NCI-H2196 treated with DMSO at 0.1 percent for 48 hours (cell line): ENCODE data around the gene RUNX2.
"Not testable (repeated sequence)": the region's sequence is repeated elsewhere in the genome, so short reads cannot be mapped to it uniquely, and the experiment has no call there.

Experiments
- DNase-seq: peaks from one replicate; lab custom pipeline; 2025; ENCODE audit not compliant: unreplicated experiment; lab: John Stamatoyannopoulos, UW

The RUNX2 gene

DNA sequence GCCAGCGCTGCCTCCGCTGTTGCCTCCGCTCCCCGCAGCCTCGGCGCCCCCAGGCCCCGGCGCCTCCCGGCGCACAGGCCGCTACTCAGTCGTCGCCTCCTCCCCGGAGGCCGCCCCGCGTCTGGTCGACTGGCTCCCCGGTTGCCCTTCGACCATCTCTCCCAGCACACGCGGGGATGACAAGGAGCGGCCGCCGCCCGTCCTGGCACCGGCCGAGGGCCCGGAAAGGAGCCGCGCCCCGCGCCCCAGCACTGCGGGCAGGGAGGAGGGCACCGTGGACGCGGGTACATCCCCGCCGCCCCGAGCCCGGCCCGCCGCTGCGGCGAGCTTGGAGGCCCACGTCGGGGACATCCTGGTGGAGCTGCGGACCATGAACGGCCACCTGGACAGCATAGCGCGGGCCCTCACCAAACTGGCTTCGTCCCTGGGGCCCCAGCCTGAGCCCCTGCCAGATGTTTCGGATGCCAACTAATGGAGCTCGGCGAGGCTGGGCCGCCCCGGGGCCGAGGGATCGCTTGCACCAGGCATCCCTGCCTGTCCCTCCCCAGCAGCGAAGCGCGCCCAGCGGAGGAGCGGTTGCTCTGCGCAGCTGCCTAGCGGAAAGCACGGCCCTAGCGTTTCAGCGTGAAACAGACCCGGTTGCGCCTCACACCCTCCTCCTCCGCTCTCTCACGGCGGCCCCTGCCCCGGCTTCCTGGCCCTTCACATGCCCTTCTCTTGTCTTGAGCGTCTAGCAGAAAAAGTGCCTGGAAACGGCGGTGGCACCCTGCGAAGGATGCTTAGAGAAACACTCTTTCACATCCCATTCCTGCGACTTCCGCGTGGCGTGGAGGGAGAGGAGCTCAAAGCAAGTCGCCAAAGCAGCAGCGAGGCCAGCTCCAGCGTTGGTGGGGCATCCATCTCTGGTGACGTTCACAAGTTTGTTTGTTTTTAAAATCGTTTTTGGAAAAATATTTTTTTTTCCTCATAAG is 335.4 kb downstream of the RUNX2 start:
- no peak for DNase-seq

GRCh38 chr6:45664707-45665106 is 336.6 kb downstream of the RUNX2 start:
- DNase-seq = no peak

DNA sequence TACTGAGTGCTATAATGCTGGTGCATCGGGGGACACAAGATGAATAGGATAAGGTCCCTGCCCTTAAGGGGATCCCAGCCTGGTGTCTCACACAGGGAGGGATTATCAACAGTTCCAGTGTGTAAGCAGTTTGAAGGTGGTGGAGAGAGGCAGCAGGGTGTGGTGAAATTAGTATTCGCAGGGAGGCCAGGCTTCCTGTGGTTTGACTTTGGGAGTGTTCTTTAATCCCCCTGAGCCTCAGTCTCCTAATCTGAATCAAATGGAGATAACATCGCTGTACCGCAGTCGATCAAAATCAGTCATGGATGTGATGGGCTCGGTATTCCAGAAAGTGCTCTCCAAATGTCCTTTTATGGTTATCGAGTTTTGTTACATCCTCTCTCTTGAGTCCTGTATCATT is 337.7 kb downstream of the RUNX2 start:
- no peak for DNase-seq

GRCh38 chr6:45666846-45667245 is 338.7 kb downstream of the RUNX2 start:
- DNase-seq = no peak

- no peak for DNase-seq
These were observed 339.2 kb downstream of the RUNX2 start for GRCh38 chr6:45667300-45667699.

- DNase-seq = no peak
These were observed 339.6 kb downstream of the RUNX2 start for GRCh38 chr6:45667766-45668165.

DNA sequence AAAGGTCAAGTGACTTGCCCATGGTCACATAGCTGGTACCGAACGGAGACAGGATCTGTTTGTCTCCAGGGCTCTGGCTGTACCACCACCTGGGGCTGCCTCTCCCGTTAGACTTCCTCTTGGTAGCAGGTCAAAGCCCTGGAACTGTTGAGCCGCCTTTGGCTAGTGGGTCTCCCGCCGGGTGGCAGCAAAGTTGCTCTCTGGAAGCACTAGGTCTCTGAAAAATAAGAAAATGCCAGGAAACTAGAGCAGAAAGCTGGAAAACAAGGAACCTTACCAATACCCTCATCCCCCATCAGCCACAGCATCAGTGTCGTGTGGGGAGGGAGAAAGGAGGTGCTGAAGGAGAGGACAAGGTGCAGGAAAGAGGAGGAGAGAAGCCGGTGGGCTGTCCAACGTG is 340.6 kb downstream of the RUNX2 start:
- DNase-seq = no peak

DNA sequence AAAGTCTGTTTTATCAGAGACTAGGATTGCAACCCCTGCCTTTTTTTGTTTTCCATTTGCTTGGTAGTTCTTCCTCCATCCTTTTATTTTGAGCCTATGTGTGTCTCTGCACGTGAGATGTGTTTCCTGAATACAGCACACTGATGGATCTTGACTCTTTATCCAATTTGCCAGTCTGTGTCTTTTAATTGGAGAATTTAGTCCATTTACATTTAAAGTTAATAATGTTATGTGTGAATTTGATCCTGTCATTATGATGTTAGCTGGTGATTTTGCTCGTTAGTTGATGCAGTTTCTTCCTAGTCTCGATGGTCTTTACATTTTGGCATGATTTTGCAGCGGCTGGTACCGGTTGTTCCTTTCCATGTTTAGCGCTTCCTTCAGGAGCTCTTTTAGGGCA is 345.0 kb downstream of the RUNX2 start:
- not testable (repeated sequence) for DNase-seq

DNA sequence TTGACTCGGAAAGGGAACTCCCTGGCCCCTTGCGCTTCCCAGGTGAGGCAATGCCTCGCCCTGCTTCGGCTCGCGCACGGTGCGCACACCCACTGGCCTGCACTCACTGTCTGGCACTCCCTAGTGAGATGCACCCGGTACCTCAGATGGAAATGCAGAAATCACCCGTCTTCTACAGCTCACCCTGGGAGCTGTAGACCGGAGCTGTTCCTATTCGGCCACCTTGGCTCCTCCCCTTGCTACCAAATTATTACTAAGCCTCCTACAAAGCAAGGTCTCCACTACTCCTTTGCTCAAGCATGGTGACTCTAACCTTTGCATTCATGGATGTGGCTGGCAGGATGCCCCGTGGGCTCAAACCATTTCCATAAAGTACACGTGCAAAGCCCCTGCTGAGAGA is 347.0 kb downstream of the RUNX2 start:
- not testable (repeated sequence) for DNase-seq

GRCh38 chr6:45675634-45676033 is 347.5 kb downstream of the RUNX2 start:
- DNase-seq = no peak

DNA sequence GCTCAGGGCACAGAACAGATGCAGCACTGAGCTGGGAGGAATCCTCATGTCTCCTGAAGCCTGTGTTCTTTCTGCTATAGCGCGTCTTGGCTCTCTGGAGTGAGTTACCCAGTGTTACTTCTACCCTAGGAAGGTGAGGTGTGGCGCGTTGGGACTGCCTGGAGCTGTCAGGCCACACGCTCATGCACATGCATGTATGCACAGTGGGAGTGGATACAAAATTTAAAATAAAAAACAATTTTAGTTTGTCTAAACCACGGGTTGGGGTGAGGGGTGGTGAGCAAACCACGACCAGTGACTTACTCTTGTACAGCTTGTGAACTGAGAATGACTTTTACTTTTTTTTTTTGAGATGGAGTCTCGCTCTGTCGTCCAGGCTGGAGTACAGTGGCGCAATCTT is 348.2 kb downstream of the RUNX2 start:
- DNase-seq = no peak

DNA sequence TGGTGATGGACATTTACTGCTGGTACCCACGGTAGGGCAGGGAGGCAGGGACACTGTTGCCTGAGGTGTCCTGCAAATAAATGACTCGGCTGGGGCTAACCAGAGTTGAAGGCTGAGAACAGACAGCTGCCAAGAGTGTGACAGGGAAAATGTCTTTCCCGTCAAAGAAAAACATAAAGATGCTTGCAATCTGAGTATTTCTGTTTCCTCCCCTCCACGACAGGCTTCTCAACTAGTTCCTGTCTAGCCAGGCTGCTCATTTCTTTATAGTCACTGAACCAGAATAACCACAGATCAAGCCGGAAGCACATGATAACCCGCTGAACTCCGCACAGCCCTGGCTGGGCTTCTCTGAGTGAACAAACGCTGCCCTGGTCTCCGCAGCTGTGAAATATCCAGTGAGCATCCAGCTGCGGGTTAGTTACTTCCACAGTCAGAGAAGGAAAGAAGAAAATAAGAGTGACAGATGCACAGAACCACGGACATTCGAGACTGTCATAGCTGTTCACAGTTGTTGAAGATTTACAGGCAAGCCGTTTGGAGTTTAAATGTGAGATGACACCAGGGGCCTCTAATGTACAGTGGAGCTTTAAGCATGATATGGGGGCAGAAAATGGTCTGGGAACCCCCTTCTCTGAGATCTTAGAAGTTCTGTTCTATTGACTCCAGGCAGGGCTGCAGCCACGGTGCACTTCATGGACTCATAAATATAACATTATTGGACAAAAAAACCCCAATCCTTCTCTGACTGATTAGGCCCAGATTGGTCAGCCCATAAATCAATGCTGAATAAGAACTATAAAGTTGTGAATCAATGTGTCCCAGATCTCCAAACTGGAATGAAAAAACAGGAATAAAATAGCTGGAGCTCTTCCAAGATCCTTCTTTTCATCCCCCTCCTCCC is 349.5 kb downstream of the RUNX2 start:
- DNase-seq = no peak

DNA sequence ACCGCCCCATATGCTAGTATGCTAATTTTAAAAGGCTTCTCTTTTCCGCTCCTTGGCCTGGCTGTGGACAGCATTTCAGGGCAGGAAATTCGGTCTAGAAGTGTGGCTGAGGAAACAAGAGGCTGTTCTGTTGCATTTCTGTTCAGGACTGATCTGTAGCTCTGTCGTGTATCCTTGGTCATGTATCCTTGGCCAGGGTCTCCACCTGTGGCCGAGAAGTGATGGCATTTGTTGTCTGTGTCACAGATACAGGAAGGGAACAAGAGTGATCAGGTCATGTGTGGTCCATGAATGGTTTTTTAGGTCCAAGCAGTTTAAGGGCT is 350.1 kb downstream of the RUNX2 start:
- DNase-seq = no peak

- DNase-seq = no peak
These were observed 351.0 kb downstream of the RUNX2 start for GRCh38 chr6:45679163-45679562.

DNA sequence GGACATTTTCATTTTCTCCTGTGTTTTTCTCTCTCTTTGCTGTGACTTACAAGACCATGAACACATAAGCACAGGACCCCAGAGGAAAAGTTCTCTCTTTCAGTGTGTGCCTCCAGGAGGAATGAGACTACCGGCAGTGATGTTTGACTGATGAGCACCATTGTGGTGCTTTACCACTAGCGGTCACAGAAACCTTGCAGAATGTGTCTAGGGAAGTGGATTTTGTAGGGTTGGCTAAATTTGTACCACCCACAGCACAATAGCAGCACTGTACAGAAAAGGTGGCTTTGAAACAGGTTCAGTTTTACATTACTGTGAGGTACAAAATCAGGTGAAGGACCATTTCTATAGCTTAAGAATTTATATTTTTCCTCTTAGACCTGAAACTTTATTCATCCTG is 351.5 kb downstream of the RUNX2 start:
- no peak for DNase-seq

DNA sequence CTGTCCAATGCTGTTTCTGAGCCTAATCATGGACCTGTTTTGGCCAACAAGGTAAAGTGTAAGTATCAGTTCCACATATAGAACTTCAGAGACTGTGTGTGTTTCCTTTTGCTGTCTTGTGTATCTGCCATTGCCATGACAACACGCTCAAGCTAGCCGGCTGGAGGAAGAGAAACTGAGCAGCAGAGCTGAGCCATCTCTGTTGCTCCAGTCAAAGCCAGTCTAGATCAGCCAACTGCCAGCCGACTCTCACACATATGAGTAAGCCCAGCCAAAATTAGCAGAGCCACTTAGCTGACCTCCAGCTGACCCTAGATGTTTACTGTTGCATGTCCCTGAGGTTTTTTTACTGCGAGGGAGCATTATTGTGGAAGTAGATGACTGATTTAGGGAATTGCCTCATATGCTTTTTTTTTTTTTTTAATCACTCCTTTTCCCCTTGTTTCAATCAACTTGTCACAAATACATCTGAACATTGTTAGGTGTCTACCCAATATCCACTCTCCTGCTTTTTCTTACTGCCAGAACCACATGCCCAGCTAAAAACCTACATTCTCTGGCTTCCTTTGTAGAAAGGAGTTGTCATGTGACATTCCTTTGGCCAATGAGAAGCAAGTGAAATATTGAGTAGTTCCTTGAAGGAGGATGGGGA is 353.9 kb downstream of the RUNX2 start:
- DNase-seq = no peak

DNA sequence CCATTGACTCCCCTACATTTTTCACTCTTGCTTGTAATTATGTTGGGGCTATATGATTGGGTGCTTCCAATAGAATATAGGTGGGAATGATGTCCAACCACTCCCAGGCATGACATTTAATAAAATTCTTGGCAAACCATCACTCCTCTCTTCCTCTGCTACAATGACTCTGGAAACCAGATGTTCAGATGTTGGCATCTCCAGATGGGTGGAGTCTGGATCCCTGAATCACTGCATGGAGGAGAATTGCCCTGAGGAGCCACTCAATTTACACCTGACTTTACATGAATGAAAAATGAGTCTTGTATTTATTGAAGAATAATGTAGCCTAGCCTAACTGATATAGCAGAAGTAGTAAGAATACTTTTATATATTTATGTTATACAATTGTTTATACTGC is 356.3 kb downstream of the RUNX2 start:
- DNase-seq = no peak

DNA sequence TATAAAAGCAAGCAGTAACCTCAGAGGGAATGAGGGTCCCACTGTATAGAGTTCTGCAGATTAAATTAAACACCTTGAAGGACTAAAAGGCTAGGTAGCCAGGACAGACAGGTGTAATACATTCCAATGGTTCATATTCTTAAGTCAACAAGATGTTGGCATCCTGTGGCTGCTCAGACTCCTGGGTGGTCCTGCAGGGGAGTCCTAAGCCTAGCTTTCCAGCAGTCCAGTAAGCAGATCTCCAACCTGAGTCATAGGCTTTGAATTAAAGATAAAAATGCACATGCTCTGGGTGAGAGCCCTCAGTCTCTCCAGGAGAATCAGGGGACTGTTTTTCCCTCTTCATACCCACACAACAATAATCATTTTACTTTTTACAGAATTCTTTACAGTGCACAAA is 356.9 kb downstream of the RUNX2 start:
- no peak for DNase-seq

DNA sequence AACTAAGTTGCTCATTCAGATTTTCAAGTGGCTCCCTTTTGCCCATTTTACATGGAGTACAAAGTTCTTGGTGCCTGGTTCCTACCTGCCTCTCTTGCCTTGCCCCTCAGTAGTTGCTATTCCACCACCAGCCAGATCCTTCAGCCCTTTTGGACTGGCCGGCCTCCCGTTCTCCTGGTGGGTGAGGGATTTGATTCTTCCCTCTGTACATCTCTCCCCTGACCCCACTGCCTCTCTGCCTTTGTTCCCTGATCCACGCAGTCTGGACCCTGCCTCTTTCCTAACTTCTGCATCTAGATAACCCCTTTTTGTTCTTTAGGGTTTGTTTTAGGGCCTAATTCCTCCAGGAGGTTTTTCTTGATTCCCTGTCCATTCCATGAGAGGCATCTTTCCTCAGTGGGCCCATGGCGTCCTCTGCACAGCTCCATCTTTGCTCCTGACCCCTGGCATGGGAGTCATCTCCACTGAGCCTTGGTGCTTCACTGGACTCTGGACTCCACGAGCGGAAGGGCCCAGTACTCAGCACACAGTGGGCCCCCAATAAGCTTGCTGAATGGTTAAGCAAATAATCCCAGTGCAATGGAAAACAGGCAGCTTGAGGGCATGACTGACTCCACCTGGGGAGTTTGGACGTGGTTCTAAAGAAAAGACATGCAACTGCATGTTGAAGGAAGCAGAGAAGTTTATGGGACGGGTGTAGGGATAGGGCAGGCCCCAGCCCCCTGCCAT is 358.9 kb downstream of the RUNX2 start:
- no peak for DNase-seq

GRCh38 chr6:45687570-45687969 is 359.4 kb downstream of the RUNX2 start:
- DNase-seq = no peak

DNA sequence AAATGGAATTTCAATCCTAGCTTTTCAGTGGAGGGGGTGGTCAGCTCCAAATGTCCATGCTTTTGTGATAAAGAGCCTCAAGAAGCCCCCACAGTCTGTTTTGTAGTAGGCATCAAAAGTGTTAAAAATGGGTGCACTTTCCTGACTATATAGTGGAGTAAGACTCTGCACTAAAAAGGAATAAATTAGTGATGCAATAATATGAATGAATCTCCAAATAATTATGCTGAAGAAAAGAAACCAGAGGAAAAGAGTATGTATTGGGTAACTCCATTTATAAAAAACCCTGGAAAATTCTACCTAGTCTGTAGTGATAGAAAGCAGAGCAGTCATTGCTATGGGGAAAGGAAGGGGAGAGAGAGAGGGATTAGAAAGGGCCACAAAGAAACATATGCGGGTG is 360.1 kb downstream of the RUNX2 start:
- no peak for DNase-seq
